Uterus (tissue), 2 donors: ENCODE measurements around the gene SEC14L6.

Experiments used
- CTCF ChIP-seq, 4 experiments: fragments of 200-600 bp in 2 of 4; fragments of 450-650 bp in 2 of 4; sonication (generic) in 2 of 4; IDR thresholded peaks; one replicate each; pipeline ENCODE4 v1.5.1; 2016 to 2019; ENCODE audit warnings: antibody characterized with exemption in 4 of 4, mild to moderate bottlenecking in 2 of 4, moderate library complexity in 1 of 4
- POLR2A ChIP-seq, 2 donors: fragments of 450-650 bp; IDR thresholded peaks; one replicate each; pipeline ENCODE4 v1.6.1; 2016; ENCODE audit warnings: antibody characterized with exemption in 2 of 2, mild to moderate bottlenecking in 1 of 2, moderate library complexity in 1 of 2

- TF ChIP-seq CTCF (IDR thresholded peaks at IDR 0.05) (no peak), POLR2A (IDR thresholded peaks at IDR 0.05) (no peak)
These were observed 26.6 kb downstream of the SEC14L6 start for GRCh38 chr22:30519842-30520425.
